HEK293 (cell line): Measurements from ENCODE around the gene ATP6V1A.

Experiments used
- GLI2 ChIP-seq: fragments of 450-650 bp; formaldehyde crosslinking; IDR thresholded peaks from 2 replicates; pipeline ENCODE4; 2017; ENCODE audit warnings: missing biosample characterization, missing genetic modification characterization, low read depth, borderline replicate concordance
- GLIS1 ChIP-seq: fragments of 450-650 bp; formaldehyde crosslinking; IDR thresholded peaks from 2 replicates; pipeline ENCODE4 v1.5.1; 2016; ENCODE audit warnings: missing biosample characterization, missing genetic modification characterization
- HOXD13 ChIP-seq: sonication (generic); formaldehyde crosslinking; IDR thresholded peaks from 2 replicates; pipeline ENCODE4 v1.8.0; 2022; ENCODE audit warnings: missing genetic modification reagents, borderline replicate concordance
- IKZF3 ChIP-seq: fragments of 450-650 bp; IDR thresholded peaks from 2 replicates; pipeline ENCODE4 v1.5.0; 2018; ENCODE audit warnings: missing biosample characterization, mild to moderate bottlenecking, missing genetic modification characterization, moderate library complexity
- SCRT2 ChIP-seq: fragments of 450-650 bp; formaldehyde crosslinking; IDR thresholded peaks from 2 replicates; pipeline ENCODE4 v1.5.1; 2016; ENCODE audit warnings: missing biosample characterization, missing genetic modification characterization
- SP2 ChIP-seq: fragments of 450-650 bp; formaldehyde crosslinking; IDR thresholded peaks from 2 replicates; pipeline ENCODE4 v1.5.1; 2016; ENCODE audit warnings: missing biosample characterization, missing genetic modification characterization
- ZBTB1 ChIP-seq: fragments of 450-650 bp; formaldehyde crosslinking; IDR thresholded peaks from 2 replicates; pipeline ENCODE4 v1.5.1; 2016; ENCODE audit warnings: missing biosample characterization, missing genetic modification characterization
- ZBTB20 ChIP-seq: fragments of 450-650 bp; formaldehyde crosslinking; IDR thresholded peaks from 2 replicates; pipeline ENCODE4 v1.5.1; 2016; ENCODE audit warnings: missing biosample characterization, missing genetic modification characterization
- ZNF155 ChIP-seq: fragments of 450-650 bp; formaldehyde crosslinking; IDR thresholded peaks from 2 replicates; pipeline ENCODE4 v1.5.1; 2016; ENCODE audit warnings: missing biosample characterization, missing genetic modification characterization
- ZNF174 ChIP-seq: fragments of 450-650 bp; formaldehyde crosslinking; IDR thresholded peaks from 2 replicates; pipeline ENCODE4 v1.5.0; 2017; ENCODE audit warnings: missing biosample characterization, mild to moderate bottlenecking, missing genetic modification characterization
- ZNF214 ChIP-seq: fragments of 450-650 bp; formaldehyde crosslinking; IDR thresholded peaks from 2 replicates; pipeline ENCODE4 v1.5.1; 2017; ENCODE audit warnings: missing biosample characterization, mild to moderate bottlenecking, missing genetic modification characterization, borderline replicate concordance
- ZNF561 ChIP-seq: fragments of 450-650 bp; IDR thresholded peaks from 2 replicates; pipeline ENCODE4 v1.5.1; 2018; ENCODE audit warnings: missing biosample characterization, missing genetic modification characterization, borderline replicate concordance
- ZNF658 ChIP-seq: fragments of 450-650 bp; formaldehyde crosslinking; IDR thresholded peaks from 2 replicates; pipeline ENCODE4; 2016; ENCODE audit warnings: missing biosample characterization, missing genetic modification characterization
- ZNF76 ChIP-seq: fragments of 450-650 bp; formaldehyde crosslinking; IDR thresholded peaks from 2 replicates; pipeline ENCODE4; 2016; ENCODE audit warnings: low read depth, missing biosample characterization, missing genetic modification characterization, borderline replicate concordance
- ZNF777 ChIP-seq: fragments of 450-650 bp; formaldehyde crosslinking; IDR thresholded peaks from 2 replicates; pipeline ENCODE4 v1.5.1; 2017; ENCODE audit warnings: missing biosample characterization, missing genetic modification characterization, borderline replicate concordance
- TF ChIP-seq, protein P1 (sequence below): fragments of 450-650 bp; formaldehyde crosslinking; conservative IDR thresholded peaks from 2 replicates; pipeline ENCODE4 v1.5.1; 2016; ENCODE audit warnings: low read depth, missing biosample characterization, missing genetic modification characterization
- TF ChIP-seq, protein P2 (sequence below): fragments of 450-650 bp; formaldehyde crosslinking; IDR thresholded peaks from 2 replicates; pipeline ENCODE4 v1.5.1; 2016; ENCODE audit warnings: missing biosample characterization, missing genetic modification characterization
- TF ChIP-seq, protein P3 (sequence below): fragments of 450-650 bp; formaldehyde crosslinking; IDR thresholded peaks from 2 replicates; pipeline ENCODE4 v1.5.1; 2016; ENCODE audit warnings: missing biosample characterization, missing genetic modification characterization
- TF ChIP-seq, protein P4 (sequence below): fragments of 450-650 bp; formaldehyde crosslinking; IDR thresholded peaks from 2 replicates; pipeline ENCODE4 v1.5.1; 2017; ENCODE audit warnings: missing biosample characterization, mild to moderate bottlenecking, missing genetic modification characterization, moderate library complexity
- TF ChIP-seq, protein P5 (sequence below): fragments of 450-650 bp; formaldehyde crosslinking; IDR thresholded peaks from 2 replicates; pipeline ENCODE4 v1.5.1; 2016; ENCODE audit warnings: missing biosample characterization, missing genetic modification characterization

Gene ATP6V1A

DNA sequence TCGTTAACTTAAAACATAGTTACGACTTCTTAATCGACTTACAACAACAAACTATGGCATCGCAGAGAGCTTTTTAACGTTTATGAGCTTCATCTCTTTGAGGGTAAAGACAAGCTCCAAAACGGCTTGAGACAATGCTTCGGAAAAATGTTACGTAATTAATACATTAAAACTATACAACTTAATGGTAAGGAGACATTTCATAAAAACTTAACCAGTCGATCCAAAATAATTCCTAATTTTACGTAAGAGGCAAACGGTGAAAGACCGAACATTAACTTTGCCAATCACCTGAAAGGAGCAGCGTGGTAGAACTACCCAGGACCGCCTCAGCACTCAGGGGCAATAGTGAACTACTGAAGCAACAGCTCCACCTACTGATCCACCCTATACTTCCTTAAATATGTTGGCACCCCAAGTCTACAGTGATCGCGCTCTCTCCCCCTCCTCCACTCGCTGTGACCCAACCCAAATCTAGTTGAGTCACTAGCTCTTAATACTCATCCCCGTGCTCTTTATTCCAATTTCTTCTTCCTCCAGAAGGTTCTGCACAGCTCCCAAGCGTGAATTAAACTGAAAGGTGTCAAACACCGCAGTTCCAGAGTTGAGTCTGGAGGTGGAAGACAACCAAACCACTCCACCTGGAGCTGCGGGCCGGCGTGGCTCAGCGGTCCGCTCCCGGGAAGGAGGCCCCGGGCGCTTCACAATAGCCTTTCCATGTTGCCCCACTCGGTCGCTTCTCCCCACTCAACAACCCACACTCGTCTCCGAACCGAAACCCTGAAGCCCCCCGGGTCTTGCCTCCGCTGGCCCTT lies 1.7 kb upstream of the ATP6V1A start (continued):
- no peak for TF ChIP-seq ZNF777 (tag by site-specific recombination)
- TF ChIP-seq ZNF155 (tag by site-specific recombination) = no peak
- TF ChIP-seq, protein P1, sequence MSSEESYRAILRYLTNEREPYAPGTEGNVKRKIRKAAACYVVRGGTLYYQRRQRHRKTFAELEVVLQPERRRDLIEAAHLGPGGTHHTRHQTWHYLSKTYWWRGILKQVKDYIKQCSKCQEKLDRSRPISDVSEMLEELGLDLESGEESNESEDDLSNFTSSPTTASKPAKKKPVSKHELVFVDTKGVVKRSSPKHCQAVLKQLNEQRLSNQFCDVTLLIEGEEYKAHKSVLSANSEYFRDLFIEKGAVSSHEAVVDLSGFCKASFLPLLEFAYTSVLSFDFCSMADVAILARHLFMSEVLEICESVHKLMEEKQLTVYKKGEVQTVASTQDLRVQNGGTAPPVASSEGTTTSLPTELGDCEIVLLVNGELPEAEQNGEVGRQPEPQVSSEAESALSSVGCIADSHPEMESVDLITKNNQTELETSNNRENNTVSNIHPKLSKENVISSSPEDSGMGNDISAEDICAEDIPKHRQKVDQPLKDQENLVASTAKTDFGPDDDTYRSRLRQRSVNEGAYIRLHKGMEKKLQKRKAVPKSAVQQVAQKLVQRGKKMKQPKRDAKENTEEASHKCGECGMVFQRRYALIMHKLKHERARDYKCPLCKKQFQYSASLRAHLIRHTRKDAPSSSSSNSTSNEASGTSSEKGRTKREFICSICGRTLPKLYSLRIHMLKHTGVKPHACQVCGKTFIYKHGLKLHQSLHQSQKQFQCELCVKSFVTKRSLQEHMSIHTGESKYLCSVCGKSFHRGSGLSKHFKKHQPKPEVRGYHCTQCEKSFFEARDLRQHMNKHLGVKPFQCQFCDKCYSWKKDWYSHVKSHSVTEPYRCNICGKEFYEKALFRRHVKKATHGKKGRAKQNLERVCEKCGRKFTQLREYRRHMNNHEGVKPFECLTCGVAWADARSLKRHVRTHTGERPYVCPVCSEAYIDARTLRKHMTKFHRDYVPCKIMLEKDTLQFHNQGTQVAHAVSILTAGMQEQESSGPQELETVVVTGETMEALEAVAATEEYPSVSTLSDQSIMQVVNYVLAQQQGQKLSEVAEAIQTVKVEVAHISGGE (tag by site-specific recombination) = 0 out of 2 replicates have a peak, but pooled peaks have one; percentile 9
- no peak for TF ChIP-seq SCRT2
- TF ChIP-seq, protein P2, sequence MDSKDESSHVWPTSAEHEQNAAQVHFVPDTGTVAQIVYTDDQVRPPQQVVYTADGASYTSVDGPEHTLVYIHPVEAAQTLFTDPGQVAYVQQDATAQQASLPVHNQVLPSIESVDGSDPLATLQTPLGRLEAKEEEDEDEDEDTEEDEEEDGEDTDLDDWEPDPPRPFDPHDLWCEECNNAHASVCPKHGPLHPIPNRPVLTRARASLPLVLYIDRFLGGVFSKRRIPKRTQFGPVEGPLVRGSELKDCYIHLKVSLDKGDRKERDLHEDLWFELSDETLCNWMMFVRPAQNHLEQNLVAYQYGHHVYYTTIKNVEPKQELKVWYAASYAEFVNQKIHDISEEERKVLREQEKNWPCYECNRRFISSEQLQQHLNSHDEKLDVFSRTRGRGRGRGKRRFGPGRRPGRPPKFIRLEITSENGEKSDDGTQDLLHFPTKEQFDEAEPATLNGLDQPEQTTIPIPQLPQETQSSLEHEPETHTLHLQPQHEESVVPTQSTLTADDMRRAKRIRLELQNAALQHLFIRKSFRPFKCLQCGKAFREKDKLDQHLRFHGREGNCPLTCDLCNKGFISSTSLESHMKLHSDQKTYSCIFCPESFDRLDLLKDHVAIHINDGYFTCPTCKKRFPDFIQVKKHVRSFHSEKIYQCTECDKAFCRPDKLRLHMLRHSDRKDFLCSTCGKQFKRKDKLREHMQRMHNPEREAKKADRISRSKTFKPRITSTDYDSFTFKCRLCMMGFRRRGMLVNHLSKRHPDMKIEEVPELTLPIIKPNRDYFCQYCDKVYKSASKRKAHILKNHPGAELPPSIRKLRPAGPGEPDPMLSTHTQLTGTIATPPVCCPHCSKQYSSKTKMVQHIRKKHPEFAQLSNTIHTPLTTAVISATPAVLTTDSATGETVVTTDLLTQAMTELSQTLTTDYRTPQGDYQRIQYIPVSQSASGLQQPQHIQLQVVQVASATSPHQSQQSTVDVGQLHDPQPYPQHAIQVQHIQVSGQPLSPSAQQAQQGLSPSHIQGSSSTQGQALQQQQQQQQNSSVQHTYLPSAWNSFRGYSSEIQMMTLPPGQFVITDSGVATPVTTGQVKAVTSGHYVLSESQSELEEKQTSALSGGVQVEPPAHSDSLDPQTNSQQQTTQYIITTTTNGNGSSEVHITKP (tag by site-specific recombination) = peak; percentile 92
- TF ChIP-seq, protein P3, sequence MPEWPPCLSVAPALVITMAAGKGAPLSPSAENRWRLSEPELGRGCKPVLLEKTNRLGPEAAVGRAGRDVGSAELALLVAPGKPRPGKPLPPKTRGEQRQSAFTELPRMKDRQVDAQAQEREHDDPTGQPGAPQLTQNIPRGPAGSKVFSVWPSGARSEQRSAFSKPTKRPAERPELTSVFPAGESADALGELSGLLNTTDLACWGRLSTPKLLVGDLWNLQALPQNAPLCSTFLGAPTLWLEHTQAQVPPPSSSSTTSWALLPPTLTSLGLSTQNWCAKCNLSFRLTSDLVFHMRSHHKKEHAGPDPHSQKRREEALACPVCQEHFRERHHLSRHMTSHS = no peak
- TF ChIP-seq SP2 (tag by site-specific recombination) = no peak
- TF ChIP-seq, protein P4, sequence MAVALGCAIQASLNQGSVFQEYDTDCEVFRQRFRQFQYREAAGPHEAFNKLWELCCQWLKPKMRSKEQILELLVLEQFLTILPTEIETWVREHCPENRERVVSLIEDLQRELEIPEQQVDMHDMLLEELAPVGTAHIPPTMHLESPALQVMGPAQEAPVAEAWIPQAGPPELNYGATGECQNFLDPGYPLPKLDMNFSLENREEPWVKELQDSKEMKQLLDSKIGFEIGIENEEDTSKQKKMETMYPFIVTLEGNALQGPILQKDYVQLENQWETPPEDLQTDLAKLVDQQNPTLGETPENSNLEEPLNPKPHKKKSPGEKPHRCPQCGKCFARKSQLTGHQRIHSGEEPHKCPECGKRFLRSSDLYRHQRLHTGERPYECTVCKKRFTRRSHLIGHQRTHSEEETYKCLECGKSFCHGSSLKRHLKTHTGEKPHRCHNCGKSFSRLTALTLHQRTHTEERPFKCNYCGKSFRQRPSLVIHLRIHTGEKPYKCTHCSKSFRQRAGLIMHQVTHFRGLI (tag by site-specific recombination) = no peak
- TF ChIP-seq ZNF658 (tag by site-specific recombination) = no peak
- TF ChIP-seq IKZF3 (tag by site-specific recombination) = no peak
- no peak for TF ChIP-seq ZNF76 (tag by site-specific recombination)
- TF ChIP-seq GLI2 = no peak
- TF ChIP-seq GLIS1 (tag by site-specific recombination) = 0 out of 2 replicates have a peak, but pooled peaks have one; percentile 4
- 0 out of 2 replicates have a peak, but pooled peaks have one; percentile 21 for TF ChIP-seq ZNF561
- TF ChIP-seq, protein P5, sequence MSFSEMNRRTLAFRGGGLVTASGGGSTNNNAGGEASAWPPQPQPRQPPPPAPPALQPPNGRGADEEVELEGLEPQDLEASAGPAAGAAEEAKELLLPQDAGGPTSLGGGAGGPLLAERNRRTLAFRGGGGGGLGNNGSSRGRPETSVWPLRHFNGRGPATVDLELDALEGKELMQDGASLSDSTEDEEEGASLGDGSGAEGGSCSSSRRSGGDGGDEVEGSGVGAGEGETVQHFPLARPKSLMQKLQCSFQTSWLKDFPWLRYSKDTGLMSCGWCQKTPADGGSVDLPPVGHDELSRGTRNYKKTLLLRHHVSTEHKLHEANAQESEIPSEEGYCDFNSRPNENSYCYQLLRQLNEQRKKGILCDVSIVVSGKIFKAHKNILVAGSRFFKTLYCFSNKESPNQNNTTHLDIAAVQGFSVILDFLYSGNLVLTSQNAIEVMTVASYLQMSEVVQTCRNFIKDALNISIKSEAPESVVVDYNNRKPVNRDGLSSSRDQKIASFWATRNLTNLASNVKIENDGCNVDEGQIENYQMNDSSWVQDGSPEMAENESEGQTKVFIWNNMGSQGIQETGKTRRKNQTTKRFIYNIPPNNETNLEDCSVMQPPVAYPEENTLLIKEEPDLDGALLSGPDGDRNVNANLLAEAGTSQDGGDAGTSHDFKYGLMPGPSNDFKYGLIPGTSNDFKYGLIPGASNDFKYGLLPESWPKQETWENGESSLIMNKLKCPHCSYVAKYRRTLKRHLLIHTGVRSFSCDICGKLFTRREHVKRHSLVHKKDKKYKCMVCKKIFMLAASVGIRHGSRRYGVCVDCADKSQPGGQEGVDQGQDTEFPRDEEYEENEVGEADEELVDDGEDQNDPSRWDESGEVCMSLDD (tag by site-specific recombination) = peak; percentile 74
- TF ChIP-seq ZBTB20 = 0 out of 2 replicates have a peak, but pooled peaks have one; percentile 2
- no peak for TF ChIP-seq HOXD13 (CRISPR knock-in tag)
- no peak for TF ChIP-seq ZBTB1 (tag by site-specific recombination)
- TF ChIP-seq ZNF214 = no peak
- no peak for TF ChIP-seq ZNF174 (tag by site-specific recombination)
